NB4 (cell line): Measurements from ENCODE around the gene VAC14.

ENCODE experiments used
- MYC ChIP-seq: IDR thresholded peaks from 2 replicates; pipeline ENCODE4 v1.6.1; 2011; ENCODE audit warnings: low read depth, low read length
- TF ChIP-seq, protein P1 (sequence below): IDR thresholded peaks from 2 replicates; pipeline ENCODE4 v1.6.1; 2011; ENCODE audit warnings: low read depth, low read length
- TF ChIP-seq, protein P2 (sequence below): IDR thresholded peaks from one replicate; pipeline ENCODE4 v1.5.1; 2012; ENCODE audit warnings: low read depth, low read length

DNA sequence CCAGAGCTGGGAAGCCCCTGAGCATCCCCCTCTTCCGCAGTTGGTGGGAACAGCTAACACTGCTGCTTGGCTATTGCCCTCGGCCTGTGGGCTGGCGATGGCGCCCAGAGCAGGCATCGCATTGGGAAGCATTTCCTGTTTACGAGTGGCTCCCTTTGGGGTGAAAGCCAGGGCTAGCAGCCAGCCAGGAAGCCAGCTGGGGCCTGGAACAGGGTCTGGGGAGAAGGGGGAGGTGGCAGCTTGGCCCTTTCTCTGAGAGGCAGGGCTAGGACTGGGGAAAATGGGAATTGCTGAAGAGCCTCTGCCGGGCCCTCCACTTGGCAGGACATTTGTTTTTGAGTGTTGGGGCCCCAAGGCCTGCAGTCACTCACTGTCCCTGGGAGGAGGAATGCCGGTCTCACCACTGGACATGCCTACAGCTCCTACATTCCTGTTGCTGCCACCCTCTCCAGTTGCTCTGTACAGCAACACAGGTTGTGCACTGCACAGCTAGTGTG is 112.7 kb downstream of the VAC14 start:
- TF ChIP-seq, protein P1, sequence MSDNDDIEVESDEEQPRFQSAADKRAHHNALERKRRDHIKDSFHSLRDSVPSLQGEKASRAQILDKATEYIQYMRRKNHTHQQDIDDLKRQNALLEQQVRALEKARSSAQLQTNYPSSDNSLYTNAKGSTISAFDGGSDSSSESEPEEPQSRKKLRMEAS = no peak
- TF ChIP-seq, protein P2, sequence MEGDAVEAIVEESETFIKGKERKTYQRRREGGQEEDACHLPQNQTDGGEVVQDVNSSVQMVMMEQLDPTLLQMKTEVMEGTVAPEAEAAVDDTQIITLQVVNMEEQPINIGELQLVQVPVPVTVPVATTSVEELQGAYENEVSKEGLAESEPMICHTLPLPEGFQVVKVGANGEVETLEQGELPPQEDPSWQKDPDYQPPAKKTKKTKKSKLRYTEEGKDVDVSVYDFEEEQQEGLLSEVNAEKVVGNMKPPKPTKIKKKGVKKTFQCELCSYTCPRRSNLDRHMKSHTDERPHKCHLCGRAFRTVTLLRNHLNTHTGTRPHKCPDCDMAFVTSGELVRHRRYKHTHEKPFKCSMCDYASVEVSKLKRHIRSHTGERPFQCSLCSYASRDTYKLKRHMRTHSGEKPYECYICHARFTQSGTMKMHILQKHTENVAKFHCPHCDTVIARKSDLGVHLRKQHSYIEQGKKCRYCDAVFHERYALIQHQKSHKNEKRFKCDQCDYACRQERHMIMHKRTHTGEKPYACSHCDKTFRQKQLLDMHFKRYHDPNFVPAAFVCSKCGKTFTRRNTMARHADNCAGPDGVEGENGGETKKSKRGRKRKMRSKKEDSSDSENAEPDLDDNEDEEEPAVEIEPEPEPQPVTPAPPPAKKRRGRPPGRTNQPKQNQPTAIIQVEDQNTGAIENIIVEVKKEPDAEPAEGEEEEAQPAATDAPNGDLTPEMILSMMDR = no peak
- no peak for TF ChIP-seq MYC
